Skeletal muscle tissue (tissue), 4 donors: ENCODE measurements around the gene FNDC5. TPM values are rescaled to one million over a fixed set of nuclear protein-coding genes. Genes with fewer than 3 reads are reported as not detected.

Source experiments
- H3K27ac ChIP-seq: one replicate; pipeline ENCODE4 v1.7.0; 2013; ENCODE audit warnings: mild to moderate bottlenecking, low read depth, low read length, inconsistent platforms
- H3K27me3 ChIP-seq, 3 donors: one replicate each; pipeline ENCODE4 v1.7.0; 2013; ENCODE audit warnings: low read length in 3 of 3; ENCODE audit not compliant: control insufficient read depth in 3 of 3, insufficient read depth in 3 of 3
- H3K36me3 ChIP-seq, 3 donors: one replicate each; pipeline ENCODE4 v1.7.0; 2013; ENCODE audit warnings: low read length in 3 of 3; ENCODE audit not compliant: control insufficient read depth in 3 of 3, insufficient read depth in 3 of 3
- H3K4me1 ChIP-seq, 3 donors: one replicate each; pipeline ENCODE4 v1.7.0; 2013; ENCODE audit warnings: low read length in 3 of 3, mild to moderate bottlenecking in 3 of 3; ENCODE audit not compliant: control insufficient read depth in 3 of 3, insufficient read depth in 3 of 3
- H3K4me3 ChIP-seq, 3 donors: one replicate each; pipeline ENCODE4 v1.7.0; 2013; ENCODE audit warnings: low read length in 3 of 3
- H3K9ac ChIP-seq, 3 donors: one replicate each; pipeline ENCODE4 v1.7.0; 2013; ENCODE audit warnings: low read length in 3 of 3, mild to moderate bottlenecking in 3 of 3, moderate library complexity in 2 of 3, low read depth in 1 of 3
- H3K9me3 ChIP-seq, 3 donors: one replicate each; pipeline ENCODE4 v1.7.0; 2013; ENCODE audit warnings: low read length in 3 of 3; ENCODE audit not compliant: control insufficient read depth in 3 of 3
- total RNA-seq: library from RNA; depleted of rRNA; stranded (reverse); fragments of >200 nt; gene quantifications from one replicate; pipeline ENCODE4 v1.2.3, GENCODE V29; 2014
- donor health status: Osteomylitis.

FNDC5 gene
- total RNA-seq, 1 donor from 2014 or later: 366 TPM

GRCh38 chr1:32884726-32885125 lies 14.0 kb upstream of the FNDC5 start:
- no peak overlapping the region for H3K4me3 ChIP-seq

DNA sequence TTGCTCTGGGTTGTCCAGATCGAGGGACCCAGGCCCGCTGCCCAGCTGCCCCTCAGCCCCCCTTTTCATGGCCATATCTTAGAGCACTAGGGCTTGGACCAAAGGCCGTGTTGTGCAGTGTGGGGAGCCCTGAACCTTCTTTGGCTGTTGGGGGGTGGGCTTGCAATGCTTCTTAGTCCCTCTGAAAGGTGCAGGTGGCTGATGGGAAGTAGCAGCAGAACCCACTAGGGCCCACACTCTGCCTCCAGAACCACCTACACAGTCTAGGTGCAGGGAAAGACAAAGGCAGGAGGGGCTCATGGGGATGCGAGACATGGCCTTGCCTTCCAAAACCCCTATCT lies 13.3 kb upstream of the FNDC5 start:
- Histone ChIP-seq H3K4me3 (no peak overlapping the region), H3K9ac (no peak overlapping the region), H3K9me3 (no peaks in the 10 kb centered on the region), H3K27ac (no peak overlapping the region), H3K4me1 (peaks cover 16 to 20% (median 20%) of the 10 kb centered on the region in 3 donors), H3K36me3 (no peaks in the 10 kb centered on the region), H3K27me3 (peaks cover 28 to 37% (median 34%) of the 10 kb centered on the region in 3 donors)

More at GRCh38 chr1:32884726-32885125, 14.0 kb upstream of the FNDC5 start:
- H3K36me3 ChIP-seq: no peaks in the 10 kb centered on the region
- no peaks in the 10 kb centered on the region for H3K9me3 ChIP-seq
- H3K9ac ChIP-seq: no peak overlapping the region
- no peak overlapping the region for H3K27ac ChIP-seq
- H3K27me3 ChIP-seq: peaks cover 29 to 37% (median 34%) of the 10 kb centered on the region in 3 donors
- H3K4me1 ChIP-seq: peaks cover 16 to 20% (median 20%) of the 10 kb centered on the region in 3 donors

DNA sequence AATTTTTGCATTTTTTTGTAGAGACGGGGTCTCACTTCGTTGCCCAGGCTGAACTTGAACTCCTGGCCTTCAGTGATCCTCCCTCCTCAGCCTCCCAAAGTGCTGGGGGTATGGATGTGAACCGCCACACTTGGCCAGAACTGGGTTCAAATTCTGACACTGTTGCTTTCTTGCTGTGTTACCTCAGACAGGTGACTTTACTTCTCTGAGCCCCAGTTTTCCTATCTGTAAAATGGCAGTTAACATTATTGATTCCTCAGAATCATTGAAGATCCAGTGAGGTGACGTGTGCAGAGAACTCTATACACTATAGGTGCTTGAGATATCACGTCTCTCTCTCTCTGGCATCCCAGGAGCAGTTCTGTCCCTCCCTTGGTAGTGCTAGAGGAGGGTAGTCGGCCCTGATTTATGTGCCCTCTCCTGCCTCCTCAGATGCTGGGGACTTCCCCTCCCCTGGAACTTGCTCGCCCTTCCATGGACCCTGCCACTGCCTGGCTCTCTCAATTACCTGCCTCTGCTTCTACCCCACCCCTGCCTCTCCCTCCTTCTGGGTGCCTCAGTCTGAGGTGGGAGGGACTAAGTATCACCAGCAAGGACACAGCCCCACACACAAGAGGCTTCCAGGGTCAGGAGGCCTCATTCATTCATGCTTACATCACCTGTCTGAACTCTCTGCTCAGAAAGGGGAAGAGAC lies 12.8 kb upstream of the FNDC5 start:
- H3K4me3 ChIP-seq: no peak overlapping the region
- peaks cover 25 to 35% (median 33%) of the 10 kb centered on the region in 3 donors for H3K27me3 ChIP-seq
- H3K9me3 ChIP-seq: no peaks in the 10 kb centered on the region
- no peak overlapping the region for H3K9ac ChIP-seq
- H3K27ac ChIP-seq: no peak overlapping the region
- no peaks in the 10 kb centered on the region for H3K36me3 ChIP-seq
- peaks cover 16 to 23% (median 20%) of the 10 kb centered on the region in 3 donors for H3K4me1 ChIP-seq

DNA sequence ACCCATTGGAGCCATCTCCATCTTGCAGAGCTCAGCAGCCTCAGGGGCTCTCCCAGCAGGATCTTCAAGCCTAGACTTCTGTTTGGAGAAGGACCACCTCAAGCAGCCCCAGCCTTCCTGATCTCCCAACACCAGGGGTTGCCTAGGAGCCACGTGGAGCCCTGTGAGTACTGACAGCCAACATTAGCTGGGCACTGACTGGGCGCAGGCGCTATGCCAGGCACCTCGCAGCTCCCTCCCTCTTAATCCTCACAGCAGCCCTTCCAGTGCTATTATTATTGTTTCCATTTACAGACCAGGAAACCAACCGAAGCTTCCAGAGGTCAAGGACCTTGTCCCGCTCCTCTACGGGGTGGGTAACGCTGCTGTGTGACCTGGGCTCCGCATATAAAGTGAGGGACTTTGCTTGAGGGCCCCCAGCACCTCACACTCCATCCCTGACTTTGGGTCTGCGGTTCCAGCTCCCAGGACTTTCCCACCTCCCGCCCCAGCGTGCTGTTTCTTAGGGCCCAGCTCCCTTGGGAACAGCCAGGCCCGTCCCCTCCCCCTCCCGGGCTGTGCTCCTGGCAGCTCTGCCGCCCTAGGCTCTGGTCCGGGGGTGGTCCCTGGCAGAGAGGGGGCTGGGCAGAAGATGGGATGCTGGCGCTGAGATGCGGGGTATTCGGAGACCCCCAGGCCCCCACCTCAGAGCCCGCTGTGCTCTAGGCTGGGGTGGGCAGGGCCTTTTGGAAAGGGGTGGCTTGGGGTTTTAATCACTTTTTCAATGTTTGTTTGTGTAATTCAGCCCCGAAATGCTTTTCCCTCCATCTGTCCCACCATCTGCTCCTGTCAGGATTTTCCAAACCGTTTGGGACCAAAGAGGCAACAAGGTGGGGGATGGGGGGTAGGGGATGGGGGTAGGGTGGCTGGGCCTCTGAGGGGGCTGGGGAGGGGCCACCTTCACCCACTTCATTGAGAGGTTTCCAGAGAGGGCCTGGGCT lies 11.4 kb upstream of the FNDC5 start:
- H3K9me3 ChIP-seq: no peaks in the 10 kb centered on the region
- H3K9ac ChIP-seq: peak overlapping the region in 2 of 3 donors; percentile 50 to 68
- peaks cover 20 to 36% (median 32%) of the 10 kb centered on the region in 3 donors for H3K4me1 ChIP-seq
- H3K27ac ChIP-seq: peak overlapping the region; percentile 61
- H3K27me3 ChIP-seq: peaks cover 14 to 31% (median 21%) of the 10 kb centered on the region in 3 donors
- no peaks in the 10 kb centered on the region for H3K36me3 ChIP-seq
- H3K4me3 ChIP-seq: peak overlapping the region; percentile 10 to 65 (median 24)

DNA sequence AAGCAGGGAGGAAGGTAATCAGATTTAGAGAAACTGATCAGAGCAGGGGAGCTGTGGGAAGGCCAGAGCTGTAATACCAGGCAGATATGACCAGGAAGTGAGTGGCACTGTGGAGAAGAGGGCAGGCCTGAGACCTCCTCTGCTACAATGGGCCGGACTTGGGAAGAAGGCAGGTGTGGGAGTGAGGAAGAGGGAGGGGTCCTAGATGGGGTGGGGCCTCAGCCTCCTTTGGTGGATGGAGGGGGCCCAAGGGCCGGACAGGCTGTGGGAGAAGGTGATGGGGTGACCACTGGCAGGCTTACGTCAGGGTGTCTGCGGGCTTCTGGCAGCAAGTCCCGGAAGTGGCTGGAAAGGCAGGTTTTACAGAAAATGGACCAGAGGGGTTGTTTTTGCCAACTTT lies 10.6 kb upstream of the FNDC5 start:
- Histone ChIP-seq H3K36me3 (no peaks in the 10 kb centered on the region), H3K27ac (no peak overlapping the region), H3K9ac (no peak overlapping the region), H3K4me1 (peaks cover 20 to 43% (median 37%) of the 10 kb centered on the region in 3 donors), H3K9me3 (no peaks in the 10 kb centered on the region), H3K4me3 (no peak overlapping the region), H3K27me3 (peaks cover 8 to 24% (median 18%) of the 10 kb centered on the region in 3 donors)

DNA sequence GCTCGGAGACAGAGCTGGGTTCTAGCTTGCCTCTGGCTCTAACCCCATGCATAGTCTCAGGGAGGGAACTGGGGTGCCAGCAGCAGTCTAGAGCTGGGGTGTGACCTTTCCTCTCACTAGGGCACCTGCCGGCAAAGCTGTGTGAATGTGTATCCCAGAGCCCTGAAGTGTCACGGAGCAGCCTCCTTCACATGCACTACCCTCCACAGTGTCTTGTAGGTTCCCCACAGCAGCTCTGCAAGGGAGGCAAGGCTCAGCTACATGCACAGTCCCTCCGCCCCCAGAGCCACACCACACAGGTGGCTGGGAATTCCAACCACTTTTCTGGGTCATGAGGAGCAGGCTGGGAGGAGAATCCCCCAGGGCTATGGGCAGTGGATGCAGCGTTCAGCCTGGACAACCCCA lies 7.9 kb upstream of the FNDC5 start:
- H3K4me3 ChIP-seq: no peak overlapping the region
- no peaks in the 10 kb centered on the region for H3K36me3 ChIP-seq
- no peak overlapping the region for H3K9ac ChIP-seq
- no peaks in the 10 kb centered on the region for H3K9me3 ChIP-seq
- peaks cover 0 to 8% (median 6%) of the 10 kb centered on the region in 3 donors for H3K27me3 ChIP-seq
- peaks cover 20 to 43% (median 37%) of the 10 kb centered on the region in 3 donors for H3K4me1 ChIP-seq
- no peak overlapping the region for H3K27ac ChIP-seq

GRCh38 chr1:32878183-32878582 lies 7.5 kb upstream of the FNDC5 start:
- no peaks in the 10 kb centered on the region for H3K36me3 ChIP-seq
- no peaks in the 10 kb centered on the region for H3K9me3 ChIP-seq
- no peak overlapping the region for H3K27ac ChIP-seq
- no peak overlapping the region for H3K4me3 ChIP-seq
- H3K27me3 ChIP-seq: peaks cover 0 to 6% (median 4%) of the 10 kb centered on the region in 3 donors
- peaks cover 20 to 43% (median 37%) of the 10 kb centered on the region in 3 donors for H3K4me1 ChIP-seq
- H3K9ac ChIP-seq: peak overlapping the region in 1 of 3 donors; percentile 40

GRCh38 chr1:32877211-32878110 lies 6.7 kb upstream of the FNDC5 start:
- Histone ChIP-seq H3K36me3 (no peaks in the 10 kb centered on the region), H3K9ac (peak overlapping the region in 1 of 3 donors; percentile 40), H3K27me3 (peaks cover 0 to 6% (median 4%) of the 10 kb centered on the region in 3 donors), H3K9me3 (no peaks in the 10 kb centered on the region), H3K4me3 (no peak overlapping the region), H3K4me1 (peaks cover 24 to 48% (median 42%) of the 10 kb centered on the region in 3 donors), H3K27ac (no peak overlapping the region)
